Erythroblast (primary cell): ENCODE results near the gene CBARP.

Source experiments
- DNase-seq, 2 experiments: peaks; one replicate each; lab custom pipeline; 2025; lab: John Stamatoyannopoulos, UW
- GATA1 ChIP-seq: IDR thresholded peaks from 2 replicates; pipeline ENCODE4 v1.6.1; 2011; ENCODE audit warnings: low read depth, mild to moderate bottlenecking, control low read depth, low read length, moderate library complexity
- POLR2A ChIP-seq: IDR thresholded peaks from 2 replicates; pipeline ENCODE4 v1.6.1; 2011; ENCODE audit warnings: mild to moderate bottlenecking, low read length

Gene CBARP

GRCh38 chr19:1264801-1265614 is 27.2 kb upstream of the CBARP start:
- peak in 1 of 2 experiments; percentile 59 for DNase-seq
- TF ChIP-seq POLR2A (no peak), GATA1 (no peak)

DNA sequence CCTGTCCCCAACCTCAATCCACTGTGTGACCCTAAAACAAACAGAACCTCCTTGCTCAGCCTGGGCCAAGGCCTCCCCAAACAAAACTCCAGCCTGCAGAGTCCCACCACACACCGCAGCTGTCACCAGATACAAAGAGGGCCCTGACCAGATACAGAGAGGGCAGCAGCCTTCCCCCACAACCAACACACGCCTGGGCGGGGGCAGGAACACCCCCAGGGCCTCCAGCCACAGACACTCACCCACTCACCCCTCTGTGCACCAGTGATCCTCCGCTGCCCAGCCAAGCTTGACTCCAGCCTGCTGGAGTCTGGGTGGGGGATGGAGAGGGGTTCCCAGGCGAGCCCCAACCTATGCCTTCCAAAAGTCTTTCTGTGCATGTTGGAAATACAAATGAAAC is 25.4 kb upstream of the CBARP start:
- no peak for TF ChIP-seq GATA1
- no peak for TF ChIP-seq POLR2A
- DNase-seq = peak; percentile 53 to 63

DNA sequence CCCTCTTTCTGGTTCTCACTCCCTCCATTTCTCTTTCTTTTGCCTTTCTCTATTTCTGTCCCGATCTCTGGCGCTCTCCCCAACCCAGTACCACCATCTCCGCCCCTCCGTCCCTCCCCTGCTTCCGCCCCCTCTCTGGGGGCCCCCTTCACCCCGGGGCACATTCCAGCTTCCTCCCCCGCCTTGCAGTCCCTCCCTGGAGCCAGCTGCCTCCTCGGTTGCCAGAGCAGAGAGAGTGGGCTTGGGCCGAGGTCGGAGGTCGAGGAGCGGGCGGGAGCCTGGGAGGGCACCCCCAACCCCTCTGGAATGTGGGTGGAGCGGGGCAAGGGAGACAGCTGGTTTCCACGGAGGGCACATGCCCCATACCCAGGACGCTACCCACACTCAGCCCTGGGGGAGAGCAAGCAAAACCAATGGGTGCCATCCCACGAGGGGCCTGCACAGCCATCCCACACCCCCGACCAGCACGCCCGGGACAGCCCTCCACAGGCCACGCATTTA is 24.9 kb upstream of the CBARP start:
- no peak for DNase-seq
- TF ChIP-seq GATA1 = no peak
- no peak for TF ChIP-seq POLR2A

DNA sequence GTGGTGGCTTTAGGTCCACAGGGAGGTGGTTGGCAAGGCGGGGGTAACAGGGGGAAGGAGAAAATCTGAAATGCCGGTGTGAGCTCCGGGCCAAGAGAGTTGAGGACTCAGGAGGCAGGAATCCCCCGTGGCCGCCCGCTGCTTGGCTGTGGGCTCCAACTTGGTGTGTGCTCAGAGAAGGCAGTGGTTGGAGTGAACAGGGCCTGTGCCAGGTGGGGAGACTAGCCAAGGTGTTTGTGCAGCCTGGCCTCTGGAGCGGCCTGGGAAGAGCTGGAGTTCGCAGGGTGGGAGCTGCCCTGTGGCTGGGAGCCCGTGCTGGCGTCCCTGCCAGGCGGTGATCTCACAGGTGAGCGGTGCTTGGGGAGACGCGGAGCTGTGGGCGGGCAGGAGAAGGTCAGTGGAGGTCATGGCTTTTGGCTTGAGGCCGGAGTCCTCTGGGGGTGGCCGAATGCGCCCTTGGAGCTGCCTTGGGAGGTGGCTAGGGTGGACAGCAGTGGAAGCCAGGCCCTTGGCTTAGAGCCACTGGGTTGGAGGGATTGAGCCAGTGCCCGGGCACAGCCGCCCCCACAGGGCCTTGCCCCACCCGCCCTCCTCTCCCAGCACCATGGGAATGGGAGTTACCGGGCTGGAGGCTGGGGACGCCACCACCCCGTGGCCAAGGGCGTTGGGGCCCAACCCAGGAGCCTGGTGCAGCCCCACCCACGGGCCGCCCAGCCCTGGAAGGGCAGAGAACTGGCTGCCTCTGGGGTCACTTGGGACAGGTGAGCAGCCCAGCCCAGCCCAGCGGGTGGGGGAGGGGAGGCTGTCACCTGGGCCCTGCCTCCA is 24.2 kb upstream of the CBARP start:
- DNase-seq = peak; percentile 62 to 72
- TF ChIP-seq GATA1 (no peak), POLR2A (no peak)

DNA sequence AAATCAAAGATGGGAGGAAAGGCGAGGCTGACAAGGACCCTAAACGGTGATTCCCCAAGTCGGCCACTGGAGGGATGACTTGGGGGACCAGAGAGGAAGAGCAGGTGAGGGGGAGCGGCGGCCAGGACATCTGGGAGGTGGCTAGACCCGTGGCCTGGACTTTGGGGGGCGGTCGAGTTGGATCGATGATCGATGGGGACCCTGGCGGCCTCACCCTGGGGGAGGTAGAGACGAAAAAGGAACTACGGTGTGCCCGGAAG is 23.7 kb upstream of the CBARP start:
- TF ChIP-seq POLR2A (no peak), GATA1 (no peak)
- peak; percentile 48 to 64 for DNase-seq

GRCh38 chr19:1260749-1261537 is 23.1 kb upstream of the CBARP start:
- TF ChIP-seq POLR2A = peak; percentile 46
- TF ChIP-seq GATA1 = no peak
- peak; percentile 97 to 99 for DNase-seq

- TF ChIP-seq POLR2A = no peak
- no peak for TF ChIP-seq GATA1
- no peak for DNase-seq
These were observed 22.3 kb upstream of the CBARP start for GRCh38 chr19:1259876-1260748.

- peak; percentile 58 to 65 for DNase-seq
- TF ChIP-seq GATA1 (no peak), POLR2A (peak; percentile 69)
These were observed 21.5 kb upstream of the CBARP start for GRCh38 chr19:1259206-1259875.

DNA sequence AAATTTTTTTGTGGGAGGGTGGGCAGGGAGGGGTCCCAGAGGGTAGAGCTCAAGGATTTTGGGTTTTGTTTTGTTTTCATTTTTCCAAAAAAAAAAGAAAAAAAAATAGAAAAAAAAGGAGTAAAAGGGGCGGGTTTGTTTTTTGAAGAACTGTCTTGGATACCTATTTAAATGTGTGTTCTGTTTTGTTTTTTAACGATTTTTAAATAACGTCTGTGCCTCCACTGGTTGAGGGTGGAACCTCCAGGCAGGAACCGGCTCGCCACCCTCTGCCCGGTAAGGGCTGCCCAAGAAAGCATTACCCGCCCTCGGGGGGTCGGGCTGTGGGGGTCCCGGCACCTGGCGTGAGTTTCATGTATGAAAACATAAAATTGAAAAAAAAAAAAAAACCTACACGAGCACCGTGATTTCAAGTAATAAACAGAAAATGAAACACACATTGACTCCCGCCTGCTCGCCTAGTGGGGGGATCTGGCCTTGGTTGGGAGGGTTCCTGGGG is 21.0 kb upstream of the CBARP start:
- TF ChIP-seq POLR2A = no peak
- TF ChIP-seq GATA1 = no peak
- no peak for DNase-seq

DNA sequence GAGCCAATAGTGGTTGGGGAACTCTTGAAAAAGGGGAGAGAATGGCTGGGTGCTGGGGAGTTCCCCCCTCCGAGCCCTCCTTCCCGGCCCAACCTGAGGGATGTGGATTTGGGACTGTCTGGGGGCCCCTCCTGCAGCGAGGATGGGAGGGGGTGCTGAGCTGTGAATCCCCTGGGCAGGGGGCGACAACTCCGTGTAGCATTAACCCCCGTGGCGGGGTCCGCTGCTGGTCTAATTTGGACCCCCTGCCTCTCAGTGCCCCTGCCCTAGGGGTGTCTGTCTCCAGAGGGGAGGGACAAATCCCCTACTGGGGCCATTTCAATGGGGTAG is 20.3 kb upstream of the CBARP start:
- TF ChIP-seq POLR2A (no peak), GATA1 (no peak)

DNA sequence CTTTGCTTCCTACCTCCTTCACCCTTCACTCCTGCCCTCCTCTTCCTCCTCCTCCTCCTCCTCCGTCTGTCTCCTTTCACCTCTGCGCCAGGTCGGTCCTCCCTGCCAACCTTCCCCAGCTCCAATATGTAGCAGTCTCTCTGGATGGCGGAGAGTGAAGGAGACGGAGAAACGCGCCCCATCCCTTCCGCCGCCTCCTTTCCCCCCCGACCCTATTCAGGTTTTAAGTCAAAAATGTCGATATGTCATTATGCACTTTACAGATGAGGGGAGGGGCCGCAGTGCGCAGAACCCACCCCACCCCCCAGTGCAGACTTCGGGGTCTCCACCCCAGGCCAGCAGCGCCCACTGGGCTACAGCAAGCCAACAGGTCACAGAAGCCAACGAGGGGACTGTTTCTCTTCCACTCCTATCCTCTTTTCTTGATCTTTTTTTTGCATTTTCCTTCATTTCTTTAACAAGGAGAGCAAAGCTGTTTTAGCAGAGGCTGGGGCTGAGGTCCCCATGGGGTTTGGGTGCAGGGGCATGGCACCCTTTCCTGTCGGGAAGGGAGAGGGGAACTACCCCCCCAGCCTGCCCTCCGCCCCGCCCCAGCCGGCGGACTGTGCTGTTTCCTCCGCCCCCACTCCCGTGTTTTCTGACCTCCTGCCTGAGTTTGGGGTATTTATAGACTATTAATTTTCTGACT is 19.8 kb upstream of the CBARP start:
- no peak for DNase-seq
- TF ChIP-seq POLR2A (no peak), GATA1 (no peak)

More for the DNA sequence above, 20.3 kb upstream of the CBARP start:
- no peak for DNase-seq

- peak; percentile 23 for TF ChIP-seq POLR2A
- TF ChIP-seq GATA1 = no peak
- no peak for DNase-seq
These were observed 19.1 kb upstream of the CBARP start for GRCh38 chr19:1256646-1257474.
